ENCODE data around the gene RAB3D.
"Not testable (repeated sequence)": the region's sequence is repeated elsewhere in the genome, so short reads cannot be mapped to it uniquely, and the experiment has no call there.

- TF ChIP-seq CTCF (conservative IDR thresholded peaks at IDR 0.05 in 1 of 2, IDR thresholded peaks at IDR 0.05 in 1 of 2; ENCODE audit: low read depth in 1 of 2, low read length in 2 of 2); EZH2 (IDR thresholded peaks at IDR 0.05; ENCODE audit: low read length, missing control alignments): not testable (repeated sequence)
Measured at GRCh38 chr19:11333838-11334237, 5.6 kb downstream of the RAB3D start.
